ENCODE results near the gene CD82.
A peak's percentile ranks its signal among the peaks of the same experiment; 100 is the strongest.

CD82 gene

DNA sequence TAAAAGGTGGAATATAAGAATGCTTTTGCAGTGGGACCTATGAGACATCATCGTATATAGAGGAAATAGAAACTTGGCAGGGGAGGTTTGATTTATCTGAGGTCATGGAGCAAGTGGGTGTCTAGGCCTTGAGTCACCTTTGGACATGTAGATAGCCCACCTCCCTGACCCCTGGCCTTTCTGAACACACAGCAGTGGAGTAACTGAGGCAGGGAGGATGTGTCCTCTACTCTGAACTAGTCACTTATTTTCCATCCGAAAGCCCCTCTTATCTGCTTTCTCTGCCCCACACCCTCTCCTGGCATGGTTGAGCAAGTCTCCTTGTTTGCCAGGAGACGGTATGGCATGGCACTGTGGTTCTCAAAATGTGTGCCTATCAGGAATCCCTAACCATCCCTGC is 7.9 kb downstream of the CD82 start:
- no peaks in the 10 kb centered on the region for H3K27me3 Mint-ChIP-seq (ENCODE audit: low read depth)
- no peaks in the 10 kb centered on the region for H3K9me3 Mint-ChIP-seq
- peaks cover 58% of the 10 kb centered on the region for H3K36me3 Mint-ChIP-seq (ENCODE audit: low read depth)
- peak overlapping the region; percentile 96 for H3K27ac Mint-ChIP-seq
- peaks cover 85% of the 10 kb centered on the region for H3K4me1 Mint-ChIP-seq (ENCODE audit: low read depth)
- peak overlapping the region; percentile 80 for H3K4me3 Mint-ChIP-seq

- no peaks in the 10 kb centered on the region for H3K9me3 Mint-ChIP-seq
- peaks cover 60% of the 10 kb centered on the region for H3K36me3 Mint-ChIP-seq (ENCODE audit: low read depth)
- peak overlapping the region; percentile 80 for H3K4me3 Mint-ChIP-seq
These were observed 9.3 kb downstream of the CD82 start for GRCh38 chr11:44574610-44575287.

DNA sequence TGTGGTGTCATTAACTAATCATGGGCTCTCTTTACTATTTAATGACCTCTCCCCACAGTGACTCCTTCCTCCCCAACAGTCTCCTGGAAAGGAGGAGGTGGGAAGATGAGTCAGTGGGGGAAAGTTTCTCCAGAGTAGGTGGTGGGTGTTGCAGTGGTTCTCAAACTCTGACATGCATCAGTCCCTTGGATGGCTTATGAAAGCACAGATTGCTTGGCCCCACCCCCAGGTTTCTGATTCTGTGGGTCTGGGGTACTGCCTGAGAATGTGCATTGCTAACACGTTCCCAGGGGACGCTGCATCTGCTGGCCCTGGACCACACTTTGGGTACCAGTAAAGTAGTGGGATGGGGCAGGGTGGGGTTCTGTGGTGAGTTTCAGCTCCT is 9.8 kb downstream of the CD82 start:
- Mint-ChIP-seq H3K9me3 (no peaks in the 10 kb centered on the region), H3K36me3 (ENCODE audit: low read depth) (peaks cover 59% of the 10 kb centered on the region), H3K4me1 (ENCODE audit: low read depth) (peaks cover 84% of the 10 kb centered on the region), H3K27ac (peak overlapping the region; percentile 96), H3K27me3 (ENCODE audit: low read depth) (no peaks in the 10 kb centered on the region), H3K4me3 (peak overlapping the region; percentile 80)

More at GRCh38 chr11:44574610-44575287, 9.3 kb downstream of the CD82 start:
- Mint-ChIP-seq H3K27ac (peak overlapping the region; percentile 96), H3K4me1 (ENCODE audit: low read depth) (peaks cover 84% of the 10 kb centered on the region), H3K27me3 (ENCODE audit: low read depth) (no peaks in the 10 kb centered on the region)

GRCh38 chr11:44575962-44576361 is 10.5 kb downstream of the CD82 start:
- Mint-ChIP-seq H3K27me3 (ENCODE audit: low read depth) (no peaks in the 10 kb centered on the region), H3K9me3 (no peaks in the 10 kb centered on the region), H3K4me1 (ENCODE audit: low read depth) (peaks cover 82% of the 10 kb centered on the region), H3K27ac (peak overlapping the region; percentile 68), H3K4me3 (peak overlapping the region; percentile 58), H3K36me3 (ENCODE audit: low read depth) (peaks cover 59% of the 10 kb centered on the region)

DNA sequence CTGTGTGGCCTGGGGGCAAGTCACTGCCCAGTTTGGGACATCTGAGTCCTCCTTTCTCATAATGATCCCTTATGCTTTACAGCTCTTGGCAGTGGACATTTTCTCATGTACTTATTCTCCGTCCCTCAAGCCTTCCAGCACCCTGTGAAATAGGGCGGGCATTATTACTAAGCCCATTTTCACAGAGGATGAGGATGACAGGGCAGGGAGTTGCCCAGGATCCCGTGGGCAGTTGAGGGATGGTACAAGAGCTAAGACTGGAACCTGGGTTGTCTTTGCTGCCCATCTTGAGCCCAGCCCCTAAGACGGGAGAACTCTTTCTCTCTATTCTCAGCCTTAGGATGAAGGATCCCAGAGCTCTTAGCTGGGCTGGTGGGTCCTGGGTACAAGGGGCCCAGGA is 11.2 kb downstream of the CD82 start:
- H3K9me3 Mint-ChIP-seq = no peaks in the 10 kb centered on the region
- peak overlapping the region; percentile 87 for H3K27ac Mint-ChIP-seq
- no peaks in the 10 kb centered on the region for H3K27me3 Mint-ChIP-seq (ENCODE audit: low read depth)
- H3K36me3 Mint-ChIP-seq (ENCODE audit: low read depth) = peaks cover 60% of the 10 kb centered on the region
- H3K4me3 Mint-ChIP-seq = no peak overlapping the region
- H3K4me1 Mint-ChIP-seq (ENCODE audit: low read depth) = peaks cover 77% of the 10 kb centered on the region

DNA sequence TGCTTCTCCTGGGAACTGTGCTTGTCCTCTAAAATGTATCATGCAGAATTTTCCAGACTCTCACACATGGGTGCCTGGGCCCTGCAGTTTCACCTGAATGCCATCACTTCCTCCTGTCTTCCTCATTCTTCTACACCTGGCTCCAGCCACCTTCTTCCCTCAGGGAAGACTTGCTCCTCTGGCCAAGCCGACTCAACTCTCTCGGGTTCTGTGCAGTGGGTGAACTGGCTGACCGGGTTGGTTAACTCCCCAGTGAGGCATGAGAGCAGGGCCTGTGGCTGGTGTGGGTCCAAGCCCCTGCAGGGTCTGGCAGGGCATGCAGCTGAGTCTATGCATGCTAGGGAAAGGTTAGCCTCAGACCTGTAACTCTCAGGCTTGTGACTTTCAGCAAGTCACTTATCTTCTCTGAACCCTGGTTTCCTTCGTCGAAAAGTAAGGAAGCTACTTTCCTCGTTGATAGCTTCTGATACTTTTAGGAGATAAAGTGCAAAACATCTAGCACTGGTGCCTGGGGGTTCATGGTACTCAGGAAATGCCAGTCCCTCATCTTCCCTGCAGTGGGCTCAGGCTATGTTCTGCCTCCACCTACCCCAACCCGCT is 11.9 kb downstream of the CD82 start:
- Mint-ChIP-seq H3K27me3 (ENCODE audit: low read depth) (no peaks in the 10 kb centered on the region), H3K4me1 (ENCODE audit: low read depth) (peaks cover 71% of the 10 kb centered on the region), H3K36me3 (ENCODE audit: low read depth) (peaks cover 61% of the 10 kb centered on the region), H3K4me3 (peak overlapping the region; percentile 30), H3K27ac (peak overlapping the region; percentile 87), H3K9me3 (peaks cover 6% of the 10 kb centered on the region)

DNA sequence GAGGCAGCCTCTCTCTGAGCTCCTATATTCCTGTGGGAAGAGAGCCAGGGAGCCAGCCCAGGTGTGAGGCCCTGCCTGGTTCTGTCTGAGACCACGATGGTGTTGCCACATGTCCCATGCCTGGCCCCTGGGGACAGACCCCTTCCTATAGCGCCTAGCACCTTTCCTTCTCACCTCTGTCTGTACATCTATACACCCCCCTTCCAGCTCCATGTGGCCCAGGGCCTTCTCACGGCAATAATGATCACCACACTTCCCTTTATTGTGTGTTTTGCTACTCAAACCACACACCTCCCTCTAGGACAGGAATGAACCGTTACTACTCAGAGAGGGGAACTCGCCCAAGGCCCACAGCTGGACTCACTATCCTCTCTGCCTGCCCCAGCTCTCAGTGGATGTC is 12.8 kb downstream of the CD82 start:
- peaks cover 62% of the 10 kb centered on the region for H3K36me3 Mint-ChIP-seq (ENCODE audit: low read depth)

DNA sequence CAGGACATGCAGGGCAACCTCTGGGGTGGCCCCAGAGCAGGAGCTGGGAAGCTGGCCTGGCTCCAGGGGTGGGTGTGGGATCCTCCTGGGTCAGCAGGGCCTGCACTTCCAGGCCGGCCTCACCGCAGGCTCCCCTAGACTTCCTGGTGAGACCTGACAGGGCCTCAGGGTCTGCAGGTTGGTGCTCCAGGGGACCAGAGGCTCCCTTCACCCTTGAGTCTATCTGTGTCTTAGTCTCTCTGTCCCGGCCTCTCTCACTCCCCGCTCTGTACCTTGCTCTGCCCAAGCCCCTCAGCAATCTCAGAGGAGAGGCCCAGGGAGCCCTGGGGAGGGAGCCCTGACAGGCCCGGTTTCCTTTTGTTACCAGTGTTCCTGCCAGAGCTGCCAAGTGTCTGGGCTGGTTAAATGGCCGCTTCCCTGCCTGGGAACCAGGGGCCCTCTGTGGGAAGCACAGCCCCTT is 13.9 kb downstream of the CD82 start:
- peaks cover 65% of the 10 kb centered on the region for H3K4me1 Mint-ChIP-seq (ENCODE audit: low read depth)
- H3K36me3 Mint-ChIP-seq (ENCODE audit: low read depth) = peaks cover 64% of the 10 kb centered on the region
- no peaks in the 10 kb centered on the region for H3K27me3 Mint-ChIP-seq (ENCODE audit: low read depth)
- H3K9me3 Mint-ChIP-seq = peaks cover 13% of the 10 kb centered on the region
- H3K4me3 Mint-ChIP-seq = no peak overlapping the region
- peak overlapping the region; percentile 41 for H3K27ac Mint-ChIP-seq

More for the DNA sequence above, 12.8 kb downstream of the CD82 start:
- no peaks in the 10 kb centered on the region for H3K27me3 Mint-ChIP-seq (ENCODE audit: low read depth)
- peak overlapping the region; percentile 51 for H3K4me3 Mint-ChIP-seq
- H3K4me1 Mint-ChIP-seq (ENCODE audit: low read depth) = peaks cover 69% of the 10 kb centered on the region
- peak overlapping the region; percentile 87 for H3K27ac Mint-ChIP-seq
- peaks cover 13% of the 10 kb centered on the region for H3K9me3 Mint-ChIP-seq

GRCh38 chr11:44580701-44581100 is 15.2 kb downstream of the CD82 start:
- peaks cover 13% of the 10 kb centered on the region for H3K9me3 Mint-ChIP-seq
- peaks cover 58% of the 10 kb centered on the region for H3K4me1 Mint-ChIP-seq (ENCODE audit: low read depth)
- no peak overlapping the region for H3K4me3 Mint-ChIP-seq
- H3K27ac Mint-ChIP-seq = peak overlapping the region; percentile 29
- H3K27me3 Mint-ChIP-seq (ENCODE audit: low read depth) = no peaks in the 10 kb centered on the region
- peaks cover 67% of the 10 kb centered on the region for H3K36me3 Mint-ChIP-seq (ENCODE audit: low read depth)

DNA sequence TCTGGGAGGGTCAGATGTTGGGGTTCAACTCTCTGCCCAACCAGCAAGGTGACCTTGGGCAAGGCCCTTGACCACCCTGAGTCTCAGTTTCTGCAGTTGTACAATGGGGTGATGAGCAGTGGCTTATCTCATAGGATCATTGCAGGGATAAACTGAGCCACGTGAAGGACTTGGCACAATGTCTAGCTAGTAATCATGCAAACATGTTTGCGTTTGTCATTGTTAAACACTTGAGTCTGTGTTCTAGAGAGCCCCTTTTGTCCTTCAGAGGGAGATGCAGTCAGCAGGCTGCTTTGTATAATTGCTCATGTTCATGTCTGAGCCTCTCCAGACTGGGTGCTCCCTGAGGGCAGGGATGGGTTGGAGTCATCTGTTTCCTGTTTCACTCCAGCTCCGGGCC is 15.8 kb downstream of the CD82 start:
- Mint-ChIP-seq H3K27me3 (ENCODE audit: low read depth) (no peaks in the 10 kb centered on the region), H3K27ac (peak overlapping the region; percentile 29), H3K36me3 (ENCODE audit: low read depth) (peaks cover 65% of the 10 kb centered on the region), H3K9me3 (peaks cover 13% of the 10 kb centered on the region), H3K4me3 (no peak overlapping the region), H3K4me1 (ENCODE audit: low read depth) (peaks cover 54% of the 10 kb centered on the region)

- Mint-ChIP-seq H3K9me3 (peaks cover 13% of the 10 kb centered on the region), H3K36me3 (ENCODE audit: low read depth) (peaks cover 67% of the 10 kb centered on the region), H3K4me1 (ENCODE audit: low read depth) (peaks cover 45% of the 10 kb centered on the region), H3K27me3 (ENCODE audit: low read depth) (no peaks in the 10 kb centered on the region), H3K27ac (peak overlapping the region; percentile 39), H3K4me3 (no peak overlapping the region)
These were observed 17.3 kb downstream of the CD82 start for GRCh38 chr11:44582641-44583352.

DNA sequence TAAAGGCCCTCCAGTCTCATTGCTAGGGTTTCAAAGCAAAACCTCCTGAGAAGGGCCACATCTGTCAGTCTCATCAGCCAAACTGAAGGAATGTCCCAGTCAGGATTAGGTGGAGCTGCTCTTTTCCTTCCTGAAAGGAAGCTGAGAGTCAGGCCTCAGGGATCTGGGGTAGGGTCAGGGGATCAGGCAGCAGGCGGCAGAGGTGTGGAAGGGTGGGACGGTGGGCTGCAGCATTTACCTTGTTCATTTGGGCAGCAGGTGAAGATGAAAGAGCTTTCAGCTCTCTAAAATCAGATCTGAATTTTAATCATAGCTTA is 17.8 kb downstream of the CD82 start:
- H3K36me3 Mint-ChIP-seq (ENCODE audit: low read depth) = peaks cover 69% of the 10 kb centered on the region
- H3K4me3 Mint-ChIP-seq = no peak overlapping the region
- H3K27me3 Mint-ChIP-seq (ENCODE audit: low read depth) = no peaks in the 10 kb centered on the region
- H3K9me3 Mint-ChIP-seq = peaks cover 13% of the 10 kb centered on the region
- H3K4me1 Mint-ChIP-seq (ENCODE audit: low read depth) = peaks cover 40% of the 10 kb centered on the region
- no peak overlapping the region for H3K27ac Mint-ChIP-seq

GRCh38 chr11:44585421-44585820 is 20.0 kb downstream of the CD82 start:
- H3K27ac Mint-ChIP-seq = no peak overlapping the region
- H3K4me1 Mint-ChIP-seq (ENCODE audit: low read depth) = peaks cover 29% of the 10 kb centered on the region
- H3K27me3 Mint-ChIP-seq (ENCODE audit: low read depth) = no peaks in the 10 kb centered on the region
- no peak overlapping the region for H3K4me3 Mint-ChIP-seq
- peaks cover 71% of the 10 kb centered on the region for H3K36me3 Mint-ChIP-seq (ENCODE audit: low read depth)
- H3K9me3 Mint-ChIP-seq = peaks cover 13% of the 10 kb centered on the region

DNA sequence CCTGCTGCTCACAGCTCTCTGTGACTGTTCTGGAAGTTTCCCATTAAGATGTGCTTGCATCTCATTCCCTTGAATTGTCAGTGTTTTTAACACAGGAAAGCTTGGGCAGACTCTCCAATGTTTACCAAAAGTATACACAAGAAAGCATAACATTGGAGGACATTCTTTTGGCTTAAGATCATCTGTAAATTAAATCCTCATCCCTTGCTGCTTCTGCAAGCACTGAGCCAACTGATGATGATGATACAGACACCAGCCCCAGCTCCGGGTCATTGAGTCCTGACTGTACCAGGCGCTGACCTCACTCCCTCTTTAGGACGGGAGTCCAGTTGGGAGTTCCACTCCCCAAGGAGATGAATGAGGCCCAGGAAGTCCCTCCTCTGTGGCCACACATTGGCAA is 23.8 kb downstream of the CD82 start:
- Mint-ChIP-seq H3K27me3 (ENCODE audit: low read depth) (no peaks in the 10 kb centered on the region), H3K27ac (peak overlapping the region; percentile 42), H3K36me3 (ENCODE audit: low read depth) (peaks cover 62% of the 10 kb centered on the region), H3K4me3 (no peak overlapping the region), H3K4me1 (ENCODE audit: low read depth) (peaks cover 39% of the 10 kb centered on the region), H3K9me3 (no peaks in the 10 kb centered on the region)

- Mint-ChIP-seq H3K9me3 (no peaks in the 10 kb centered on the region), H3K36me3 (ENCODE audit: low read depth) (peaks cover 64% of the 10 kb centered on the region), H3K27me3 (ENCODE audit: low read depth) (no peaks in the 10 kb centered on the region), H3K27ac (peak overlapping the region; percentile 77), H3K4me3 (no peak overlapping the region), H3K4me1 (ENCODE audit: low read depth) (peaks cover 44% of the 10 kb centered on the region)
These were observed 25.3 kb downstream of the CD82 start for GRCh38 chr11:44590769-44591168.
